ENCODE measurements around the gene GFAP. TPM values are rescaled to one million over a fixed set of nuclear protein-coding genes. Genes with fewer than 3 reads are reported as not detected.

The GFAP gene
- total RNA-seq, 1 experiment from 2014 or later, result 1.2 TPM

GRCh38 chr17:44926821-44927525 is 11.7 kb upstream of the GFAP start:
- Mint-ChIP-seq H3K36me3 (ENCODE audit: insufficient read depth in 1 of 3, low read depth in 3 of 3) (peaks cover 41 to 70% (median 65%) of the 10 kb centered on the region in 3 experiments), H3K27ac (no peak overlapping the region; a peak in 1 of 7 replicates), H3K4me3 (no peak overlapping the region), H3K27me3 (ENCODE audit: low read depth) (peaks cover 3% of the 10 kb centered on the region), H3K4me1 (peaks cover 3 to 15% of the 10 kb centered on the region in 2 experiments; a peak in 1 of 4 replicates), H3K9me3 (no peaks in the 10 kb centered on the region)
- Histone ChIP-seq H3K27ac (ENCODE audit: insufficient read length, low read depth, low read length) (no peak overlapping the region), H2BK5ac (ENCODE audit: insufficient read length, low read length) (no peak overlapping the region), H3K23me2 (ENCODE audit: insufficient read length, low read depth, low read length, poor library complexity, severe bottlenecking) (no peaks in the 10 kb centered on the region), H3K79me1 (ENCODE audit: insufficient read depth, low read depth, low read length, poor library complexity, severe bottlenecking) (no peaks in the 10 kb centered on the region), H3K56ac (ENCODE audit: insufficient read length, low read depth, low read length) (no peak overlapping the region), H2AK5ac (ENCODE audit: insufficient read length, low read length) (no peak overlapping the region), H2BK120ac (ENCODE audit: low read depth, low read length, poor library complexity, severe bottlenecking) (no peak overlapping the region), H3K9me3 (ENCODE audit: control insufficient read depth, low read depth, low read length) (no peaks in the 10 kb centered on the region), H3K18ac (ENCODE audit: insufficient read length, low read depth, low read length) (no peak overlapping the region), H2BK12ac (ENCODE audit: insufficient read length, low read depth, low read length) (no peak overlapping the region), H4K20me1 (ENCODE audit: control insufficient read depth, insufficient read depth, insufficient read length) (no peaks in the 10 kb centered on the region), H4K8ac (replicated peaks; ENCODE audit: insufficient read length, low read depth, low read length) (no peak overlapping the region), H3K79me2 (ENCODE audit: insufficient read depth, low read length) (no peaks in the 10 kb centered on the region), H3K23ac (ENCODE audit: insufficient read length, low read depth, low read length) (no peak overlapping the region), H3K4ac (ENCODE audit: low read depth, low read length) (no peak overlapping the region), H2BK15ac (ENCODE audit: low read depth, low read length) (no peak overlapping the region), H4K91ac (ENCODE audit: insufficient read length, low read depth, low read length) (no peak overlapping the region), H3K4me2 (ENCODE audit: insufficient read depth, insufficient read length, low read length) (no peak overlapping the region), H2BK20ac (ENCODE audit: low read depth, low read length, poor library complexity, severe bottlenecking) (no peak overlapping the region), H3K4me1 (ENCODE audit: insufficient read depth, low read length) (no peaks in the 10 kb centered on the region), H4K5ac (ENCODE audit: insufficient read length, low read depth, low read length) (no peak overlapping the region), H3K27me3 (ENCODE audit: insufficient read depth, low read length) (no peaks in the 10 kb centered on the region), H3K14ac (ENCODE audit: insufficient read depth, low read length) (no peak overlapping the region), H2AFZ (ENCODE audit: low read length) (no peak overlapping the region), H3T11ph (ENCODE audit: low read length) (no peak overlapping the region), H3K9ac (ENCODE audit: extremely low read depth, insufficient read length, low read length) (no peak overlapping the region)
- no peak for DNase-seq
- TF ChIP-seq, protein P1, sequence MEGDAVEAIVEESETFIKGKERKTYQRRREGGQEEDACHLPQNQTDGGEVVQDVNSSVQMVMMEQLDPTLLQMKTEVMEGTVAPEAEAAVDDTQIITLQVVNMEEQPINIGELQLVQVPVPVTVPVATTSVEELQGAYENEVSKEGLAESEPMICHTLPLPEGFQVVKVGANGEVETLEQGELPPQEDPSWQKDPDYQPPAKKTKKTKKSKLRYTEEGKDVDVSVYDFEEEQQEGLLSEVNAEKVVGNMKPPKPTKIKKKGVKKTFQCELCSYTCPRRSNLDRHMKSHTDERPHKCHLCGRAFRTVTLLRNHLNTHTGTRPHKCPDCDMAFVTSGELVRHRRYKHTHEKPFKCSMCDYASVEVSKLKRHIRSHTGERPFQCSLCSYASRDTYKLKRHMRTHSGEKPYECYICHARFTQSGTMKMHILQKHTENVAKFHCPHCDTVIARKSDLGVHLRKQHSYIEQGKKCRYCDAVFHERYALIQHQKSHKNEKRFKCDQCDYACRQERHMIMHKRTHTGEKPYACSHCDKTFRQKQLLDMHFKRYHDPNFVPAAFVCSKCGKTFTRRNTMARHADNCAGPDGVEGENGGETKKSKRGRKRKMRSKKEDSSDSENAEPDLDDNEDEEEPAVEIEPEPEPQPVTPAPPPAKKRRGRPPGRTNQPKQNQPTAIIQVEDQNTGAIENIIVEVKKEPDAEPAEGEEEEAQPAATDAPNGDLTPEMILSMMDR (conservative IDR thresholded peaks at IDR 0.05), result no peak
- WGBS (ENCODE audit: extremely low coverage, insufficient read length, low lambda C conversion rate), result no CpG with 5 or more reads among the region's 15 CpGs
